Measurements from ENCODE around the gene UTS2R. TPM values are rescaled to one million over a fixed set of nuclear protein-coding genes. Genes with fewer than 3 reads are reported as not detected.
"Not testable (repeated sequence)": the region's sequence is repeated elsewhere in the genome, so short reads cannot be mapped to it uniquely, and the experiment has no call there.

The UTS2R gene
- total RNA-seq, 1 experiment from 2014 or later, result not detected

DNA sequence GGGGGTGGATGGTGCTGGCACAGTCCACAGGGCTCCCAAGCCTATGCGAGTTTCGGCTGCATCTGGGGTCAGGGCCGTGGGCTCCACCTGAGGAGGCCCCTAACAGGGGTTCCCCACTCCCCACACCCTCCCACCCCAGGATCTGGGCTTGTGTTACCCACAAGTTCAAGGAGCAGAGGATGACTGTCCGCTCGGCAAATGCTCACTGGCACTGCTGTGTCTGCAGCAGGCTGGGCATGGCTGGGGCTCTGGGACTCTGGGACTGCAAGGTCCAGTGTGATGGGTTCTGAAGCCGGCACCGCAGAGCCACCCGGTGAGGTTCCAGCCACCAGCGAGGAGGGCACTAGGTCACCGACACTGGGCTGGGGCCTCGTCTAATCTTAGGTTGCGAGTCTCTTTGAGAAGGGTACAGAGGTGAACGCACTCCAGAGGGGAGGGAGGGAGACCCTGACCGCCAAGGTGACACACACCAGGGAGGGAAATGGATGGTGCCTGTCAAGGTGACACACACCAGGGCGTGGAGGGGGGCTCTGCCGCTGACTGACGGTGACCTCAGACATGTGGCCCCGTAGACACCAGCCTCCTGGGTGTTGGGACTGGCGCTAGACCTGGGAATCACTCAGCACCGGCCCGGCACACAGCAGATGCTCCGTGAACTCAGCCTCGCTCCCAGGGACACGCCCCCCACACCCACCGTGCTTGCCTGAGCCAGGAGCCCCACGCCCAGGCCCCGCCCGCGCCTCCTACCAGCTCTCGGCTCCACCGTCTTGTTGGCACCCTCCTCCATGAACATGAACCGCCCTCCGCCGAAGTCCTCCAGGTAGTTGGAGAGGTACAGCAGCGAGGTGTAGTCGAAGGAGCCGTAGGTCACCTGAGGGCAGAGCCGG, 26.1 kb downstream of the UTS2R start:
- DNase-seq (ENCODE audit: low spot score), result no peak
- in situ Hi-C loops (cut with HindIII; ENCODE audit: low sequenced_read_pairs), result no loop called here

DNA sequence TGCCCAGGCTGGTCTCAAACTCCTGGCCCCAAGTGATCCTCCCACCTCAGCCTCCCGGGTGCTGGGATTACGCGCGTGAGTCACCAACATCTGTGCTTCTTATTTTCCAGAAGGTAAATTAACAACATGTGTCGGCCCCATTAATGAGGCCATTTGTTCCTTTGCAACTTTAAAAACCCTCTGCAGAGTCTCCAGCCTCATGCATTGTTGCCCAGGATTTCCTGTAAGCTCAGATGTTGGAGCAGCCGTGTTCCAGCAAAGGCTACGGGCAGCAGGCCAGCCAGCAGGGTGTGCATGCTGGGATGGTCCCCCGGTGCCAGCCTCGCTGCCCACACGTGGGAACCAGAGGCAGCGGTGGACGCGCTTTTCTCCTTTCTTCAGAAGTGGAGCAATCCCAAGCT, 27.5 kb downstream of the UTS2R start:
- DNase-seq (ENCODE audit: low spot score), result peak; percentile 18

DNA sequence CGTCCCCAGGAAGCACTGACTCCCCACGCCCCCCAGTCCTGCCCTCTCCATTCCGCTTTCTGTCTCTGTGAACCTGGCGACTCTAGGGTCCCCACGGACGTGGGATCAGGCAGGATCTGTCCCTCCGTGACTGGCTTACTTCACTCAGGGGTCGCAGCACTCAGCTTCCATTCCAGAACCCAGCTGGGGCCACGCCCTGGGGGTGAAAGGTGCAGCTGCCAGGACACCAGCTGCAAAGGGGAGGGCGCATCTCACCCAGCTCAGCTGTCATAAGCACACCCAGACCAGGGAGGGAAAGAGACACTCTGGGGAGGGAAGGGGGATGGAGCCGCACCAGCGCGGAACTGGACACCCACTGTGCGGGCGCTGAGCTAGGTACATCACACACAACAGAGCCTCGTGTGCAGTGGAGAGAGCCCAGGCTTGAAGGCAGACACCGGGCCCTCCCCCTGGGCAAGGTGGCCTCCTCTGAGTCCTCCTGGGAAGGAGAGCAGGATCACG, 28.1 kb downstream of the UTS2R start:
- DNase-seq (ENCODE audit: low spot score), result no peak
- in situ Hi-C loops (cut with HindIII; ENCODE audit: low sequenced_read_pairs), result no loop called here

More for the DNA sequence above, 27.5 kb downstream of the UTS2R start:
- in situ Hi-C loops (cut with HindIII; ENCODE audit: low sequenced_read_pairs), result no loop called here

DNA sequence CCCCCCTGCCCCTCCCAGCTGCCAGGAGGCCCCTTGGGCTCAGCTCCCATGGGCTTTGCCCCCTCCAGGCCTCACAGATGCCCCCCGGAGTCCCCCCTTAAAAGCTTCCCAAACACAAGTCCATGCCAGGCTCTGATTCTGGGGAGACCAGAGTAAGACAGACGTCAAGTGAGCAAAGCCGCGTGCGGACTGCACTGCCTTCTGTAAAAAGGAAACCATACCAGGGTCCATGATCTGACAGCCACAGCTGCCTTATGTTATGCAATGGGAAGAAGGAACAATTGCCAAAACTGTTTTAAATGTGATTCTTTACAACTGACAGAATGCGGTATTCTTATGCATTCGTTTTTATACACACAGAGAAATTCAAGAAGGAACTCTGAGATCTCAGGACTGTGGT, 28.6 kb downstream of the UTS2R start:
- in situ Hi-C loops (cut with HindIII; ENCODE audit: low sequenced_read_pairs), result no loop called here
- no peak for DNase-seq (ENCODE audit: low spot score)

DNA sequence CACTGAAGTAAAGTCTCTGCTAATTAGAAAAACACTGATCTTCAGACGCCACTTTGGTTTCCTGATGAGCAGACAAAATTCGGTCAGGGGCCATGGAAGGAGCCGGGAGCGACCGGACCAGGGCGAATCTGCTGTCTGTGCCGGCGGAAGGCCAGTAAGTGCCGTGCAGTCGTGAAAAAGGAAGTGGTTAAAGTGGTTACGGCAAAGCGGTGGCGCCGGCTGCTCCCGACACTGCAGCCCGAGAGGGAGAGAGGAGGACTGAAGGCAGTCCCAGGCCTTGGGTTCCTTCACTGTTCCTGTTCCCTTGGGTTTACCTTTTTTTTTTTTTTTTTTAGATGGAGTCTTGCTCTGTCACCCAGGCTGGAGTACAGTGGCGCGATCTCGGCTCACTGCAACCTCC, 29.3 kb downstream of the UTS2R start:
- DNase-seq (ENCODE audit: low spot score), result no peak
- in situ Hi-C loops (cut with HindIII; ENCODE audit: low sequenced_read_pairs), result no loop called here

DNA sequence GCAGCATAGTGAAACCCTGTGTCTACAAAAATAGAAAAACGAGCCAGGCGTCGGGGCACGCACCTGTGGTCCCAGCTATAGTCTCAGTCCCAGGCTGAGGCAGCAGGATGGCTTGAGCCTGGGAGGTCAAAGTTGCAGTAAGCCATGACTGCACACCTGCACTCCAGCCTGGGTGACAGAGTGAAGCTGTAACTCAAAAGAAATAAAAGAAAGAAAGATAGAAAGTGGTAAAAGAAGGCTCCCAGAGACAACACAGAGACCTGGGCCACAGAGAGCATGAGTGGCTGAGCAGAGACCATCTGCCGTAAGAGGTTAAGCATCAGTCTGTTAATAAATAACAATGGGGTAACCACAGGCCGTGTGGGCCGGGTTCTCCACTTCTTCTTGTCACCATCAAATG, 31.3 kb downstream of the UTS2R start:
- DNase-seq (ENCODE audit: low spot score), result no peak
- in situ Hi-C loops (cut with HindIII; ENCODE audit: low sequenced_read_pairs), result no loop called here

DNA sequence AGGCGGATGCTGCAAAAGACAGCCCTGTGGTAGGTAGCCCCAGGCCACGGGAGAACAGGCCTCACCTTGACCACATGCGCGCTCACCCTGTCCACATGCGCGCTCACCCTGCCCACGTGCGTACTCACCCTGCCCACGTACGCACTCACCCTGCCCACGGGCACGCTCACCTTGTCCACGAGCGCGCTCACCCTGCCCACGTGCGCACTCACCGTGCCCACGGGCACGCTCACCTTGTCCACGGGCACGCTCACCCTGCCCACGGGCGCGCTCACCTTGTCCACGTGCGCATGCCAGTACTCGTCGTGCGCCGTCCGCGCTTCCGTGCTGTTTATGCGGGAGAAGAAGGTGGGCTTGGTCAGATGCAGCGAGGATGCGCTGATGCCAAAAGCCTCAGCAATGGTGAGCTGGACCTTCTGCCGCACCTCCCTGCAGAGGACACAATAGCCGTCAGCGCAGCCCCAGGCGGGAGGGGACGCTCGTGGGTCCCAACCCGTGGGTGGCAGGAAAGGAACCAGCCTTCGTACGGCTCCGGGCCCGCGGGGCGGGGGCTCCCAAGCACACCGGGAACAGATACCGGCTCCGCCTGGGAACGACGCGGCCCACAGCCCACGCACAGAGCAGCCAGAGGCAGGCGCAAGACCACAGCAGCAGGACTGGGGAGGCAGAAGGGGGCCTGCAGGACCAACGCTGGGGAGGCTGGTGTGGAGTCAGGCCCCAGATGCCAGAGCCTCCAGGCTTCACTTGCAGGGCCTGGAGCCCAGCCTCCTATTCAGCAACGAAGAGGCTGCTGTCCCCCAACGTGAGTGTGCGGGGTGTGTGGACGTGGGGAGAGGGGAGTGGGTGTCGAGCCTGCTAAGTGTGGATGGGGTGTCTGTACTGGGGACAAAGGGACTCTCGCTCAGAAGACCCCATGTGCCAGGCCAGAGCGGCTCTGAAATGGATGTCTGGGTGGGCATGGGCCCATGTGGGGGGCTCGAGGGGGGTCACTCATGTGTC, 32.4 kb downstream of the UTS2R start:
- in situ Hi-C loops (cut with HindIII; ENCODE audit: low sequenced_read_pairs), result no loop called here
- no peak for DNase-seq (ENCODE audit: low spot score)

DNA sequence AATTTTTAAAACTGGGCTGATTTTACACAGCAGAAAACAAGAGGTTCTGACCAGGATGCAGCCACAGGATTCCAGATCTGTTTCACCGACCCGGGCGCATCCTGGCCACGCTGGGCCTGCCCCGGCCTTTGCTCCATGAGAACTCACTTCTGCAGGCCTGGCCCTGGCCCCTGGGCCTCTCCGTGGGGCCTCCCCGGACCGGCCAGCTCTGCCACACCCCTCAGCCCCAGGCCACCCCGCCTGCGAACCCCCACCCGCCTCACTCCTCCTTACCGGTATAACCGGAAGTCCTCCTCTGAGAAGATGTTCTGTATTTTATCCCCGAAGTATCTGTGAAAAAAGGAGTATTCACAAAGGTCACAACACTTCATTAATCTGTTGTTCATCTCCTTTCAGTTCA, 33.5 kb downstream of the UTS2R start:
- DNase-seq (ENCODE audit: low spot score), result no peak
- in situ Hi-C loops (cut with HindIII; ENCODE audit: low sequenced_read_pairs), result no loop called here

DNA sequence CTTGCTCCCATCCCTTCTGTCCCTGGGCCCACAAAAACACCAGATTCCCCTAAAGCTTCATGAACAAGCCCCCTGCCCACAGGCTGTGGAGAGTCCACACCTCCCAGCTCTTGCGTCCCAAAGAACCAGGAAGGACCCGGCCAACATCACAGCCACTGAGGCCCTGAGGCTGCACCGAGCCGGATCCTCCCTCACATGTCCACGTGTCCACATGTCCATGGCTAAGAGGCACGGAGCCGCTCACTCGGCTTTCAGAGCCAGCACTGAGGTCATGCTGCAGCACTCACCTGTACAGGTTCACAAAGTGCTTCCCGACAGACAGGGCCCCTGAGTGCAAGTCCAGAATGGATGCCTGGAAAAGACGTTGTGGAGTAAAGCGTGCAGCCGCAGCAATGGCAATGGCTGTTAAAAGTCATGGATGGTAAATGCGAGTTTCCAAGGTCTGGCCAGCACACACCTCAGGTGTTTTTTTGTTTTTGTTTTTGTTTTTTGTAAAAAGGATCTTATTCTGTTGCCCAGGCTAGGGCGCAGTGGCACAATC, 34.6 kb downstream of the UTS2R start:
- no peak for DNase-seq (ENCODE audit: low spot score)
- in situ Hi-C loops (cut with HindIII; ENCODE audit: low sequenced_read_pairs), result no loop called here

DNA sequence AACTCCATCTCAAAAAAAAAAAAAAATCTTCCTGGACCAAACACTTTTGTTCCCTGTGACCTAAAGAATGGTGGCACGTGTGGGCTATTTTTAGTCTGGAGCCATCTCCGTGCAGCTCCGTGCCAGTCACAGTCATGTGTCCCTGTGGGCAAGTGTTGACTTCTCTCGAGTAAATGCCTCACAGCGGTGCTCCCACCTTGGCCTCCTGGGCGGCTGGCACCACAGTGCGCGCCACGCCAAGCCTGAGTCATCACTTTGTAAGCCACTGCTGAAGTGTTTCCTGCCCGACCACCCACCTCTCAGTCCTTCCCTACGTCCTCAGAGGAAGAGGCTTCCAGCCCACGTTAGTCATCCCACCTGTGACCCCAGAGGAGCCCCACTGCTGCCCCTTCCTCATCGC, 35.7 kb downstream of the UTS2R start:
- no peak for DNase-seq (ENCODE audit: low spot score)
- in situ Hi-C loops (cut with HindIII; ENCODE audit: low sequenced_read_pairs), result no loop called here

DNA sequence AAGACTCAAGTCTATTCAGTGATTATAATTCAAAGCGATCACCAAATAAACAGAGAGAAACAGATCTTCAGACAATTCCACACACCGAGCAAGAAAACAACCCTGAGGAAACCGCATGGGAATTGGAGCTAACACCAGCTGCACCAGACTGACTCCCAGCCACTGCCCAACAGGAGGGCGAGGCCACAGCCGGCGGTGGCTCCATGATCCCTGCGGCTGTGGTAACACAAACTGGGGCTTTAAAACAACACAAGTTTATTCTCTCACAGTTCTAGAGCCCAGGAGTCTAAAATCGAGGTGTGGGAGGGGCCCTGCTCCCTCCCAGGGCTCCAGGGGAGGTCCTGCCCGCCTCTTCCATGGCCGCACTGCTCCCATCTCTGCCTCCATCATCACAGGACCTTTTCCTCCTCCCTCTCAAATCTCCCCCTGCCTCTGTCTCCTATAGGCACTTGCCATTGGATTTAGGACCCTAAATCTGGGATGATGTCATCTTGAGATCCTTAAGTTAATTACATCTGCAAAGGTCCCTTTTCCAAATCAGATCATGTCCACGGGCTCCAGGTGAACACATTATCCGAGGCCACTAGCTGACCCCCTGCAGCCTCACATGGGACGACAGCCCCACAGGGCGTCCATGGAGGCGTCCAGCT, 36.8 kb downstream of the UTS2R start:
- in situ Hi-C loops (cut with HindIII; ENCODE audit: low sequenced_read_pairs), result no loop called here
- DNase-seq (ENCODE audit: low spot score), result no peak

DNA sequence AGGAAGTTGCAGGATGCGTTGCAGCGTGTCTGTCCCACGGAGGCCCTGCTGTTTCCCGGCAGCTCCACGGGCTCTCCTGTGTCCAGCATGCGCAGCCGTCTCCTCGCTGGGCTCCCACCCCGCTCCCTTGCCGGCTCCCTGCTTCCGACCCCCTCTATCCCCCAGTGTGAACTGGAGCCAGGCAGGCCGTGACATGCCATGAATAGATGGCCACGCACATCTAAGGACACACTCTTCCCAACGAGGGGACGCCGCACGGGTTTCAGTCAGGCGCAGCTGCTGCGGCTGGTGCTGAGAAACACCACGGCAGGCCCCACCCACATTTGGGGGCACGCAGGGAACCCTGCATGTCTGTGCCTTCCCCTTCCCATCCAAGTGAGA, 37.4 kb downstream of the UTS2R start:
- in situ Hi-C loops (cut with HindIII; ENCODE audit: low sequenced_read_pairs), result no loop called here

DNA sequence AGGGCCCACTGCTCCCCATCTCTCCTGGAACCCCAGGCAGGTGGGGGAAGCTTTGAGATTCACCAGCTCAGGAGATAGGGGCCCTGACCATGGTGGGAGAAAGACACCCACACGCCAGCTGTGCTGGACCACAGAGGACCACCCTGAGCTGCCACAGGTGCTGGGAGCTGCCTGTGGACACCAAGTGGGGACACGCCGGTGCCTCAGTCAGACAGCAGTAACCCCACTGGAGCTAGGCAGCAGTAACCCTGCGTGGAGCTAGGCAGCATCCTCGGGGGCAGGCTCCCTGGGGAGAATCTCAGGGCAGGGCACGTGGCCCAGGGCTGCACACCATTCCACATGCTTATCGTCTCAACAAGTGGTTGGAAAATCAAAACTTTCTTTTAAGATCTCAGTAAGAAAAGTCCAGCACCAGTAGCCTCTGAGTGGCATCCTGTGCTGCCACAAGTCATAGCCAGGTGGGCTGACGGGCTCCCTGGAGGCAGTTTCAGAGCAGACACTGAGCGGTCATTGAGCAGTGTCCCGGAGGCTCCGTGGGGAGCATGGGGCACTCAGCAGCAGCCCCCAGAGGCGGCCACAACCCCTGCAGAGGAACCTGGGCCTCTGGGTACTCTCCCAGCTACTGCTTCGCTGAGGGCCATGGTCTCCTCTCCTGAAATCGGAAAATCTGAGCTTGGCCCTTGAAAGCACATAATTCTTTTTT, 38.6 kb downstream of the UTS2R start:
- in situ Hi-C loops (cut with HindIII; ENCODE audit: low sequenced_read_pairs), result loop anchor here (10.0 kb wide), 1 partner anchor 65 kb away; no protein-coding TSS in a partner anchor
- DNase-seq (ENCODE audit: low spot score), result no peak

More for the DNA sequence above, 37.4 kb downstream of the UTS2R start:
- DNase-seq (ENCODE audit: low spot score), result no peak

DNA sequence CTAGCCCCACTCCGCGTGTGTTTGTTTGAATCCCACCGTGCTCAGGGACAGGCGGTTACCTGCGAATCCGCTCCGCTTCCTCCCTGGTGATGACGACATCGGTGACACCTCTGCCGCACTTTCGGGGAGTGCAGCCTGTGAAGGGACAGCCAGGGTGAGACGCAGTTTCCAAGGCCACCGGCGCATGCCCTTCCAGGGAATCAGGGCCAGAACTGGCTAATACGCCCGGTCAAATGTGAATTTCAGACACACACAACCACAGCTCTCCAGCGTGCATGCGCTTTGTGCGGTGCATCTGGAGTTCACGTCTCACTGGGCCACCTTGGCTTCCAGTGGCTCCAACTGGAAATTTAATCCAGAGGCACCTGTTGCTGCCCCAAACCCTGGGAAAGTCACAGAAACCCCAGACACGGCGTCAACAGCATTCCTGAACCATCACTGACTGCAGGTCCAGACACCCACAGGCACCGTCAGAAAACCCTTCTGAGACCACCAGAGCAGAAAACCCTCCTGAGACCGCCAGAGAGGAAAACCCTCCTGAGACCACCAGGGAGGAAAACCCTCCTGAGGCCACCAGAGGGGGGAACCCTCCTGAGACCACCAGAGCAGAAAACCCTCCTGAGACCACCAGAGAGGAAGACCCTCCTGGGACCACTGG, 40.0 kb downstream of the UTS2R start:
- DNase-seq (ENCODE audit: low spot score), result no peak
- in situ Hi-C loops (cut with HindIII; ENCODE audit: low sequenced_read_pairs), result loop anchor here (10.0 kb wide), 1 partner anchor 67 kb away; no protein-coding TSS in a partner anchor

DNA sequence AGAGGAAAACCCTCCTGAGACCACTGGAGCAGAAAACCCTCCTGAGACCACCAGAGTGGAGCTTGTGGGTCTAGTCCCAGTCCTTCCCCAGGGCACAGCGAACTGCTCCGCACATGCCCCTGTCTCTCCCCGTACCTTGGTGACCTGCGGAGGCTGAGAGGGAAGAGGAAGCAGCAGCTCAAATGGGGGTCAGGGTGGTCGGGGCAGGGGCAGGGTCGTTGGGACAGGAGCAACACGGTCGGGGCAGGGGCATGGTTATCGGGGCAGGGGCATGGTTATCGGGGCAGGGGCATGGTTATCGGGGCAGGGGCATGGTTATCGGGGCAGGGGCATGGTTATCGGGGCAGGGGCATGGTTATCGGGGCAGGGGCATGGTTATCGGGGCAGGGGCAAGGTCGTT, 40.5 kb downstream of the UTS2R start:
- in situ Hi-C loops (cut with HindIII; ENCODE audit: low sequenced_read_pairs), result loop anchor here (10.0 kb wide), 1 partner anchor 67 kb away; no protein-coding TSS in a partner anchor
- not testable (repeated sequence) for DNase-seq (ENCODE audit: low spot score)

DNA sequence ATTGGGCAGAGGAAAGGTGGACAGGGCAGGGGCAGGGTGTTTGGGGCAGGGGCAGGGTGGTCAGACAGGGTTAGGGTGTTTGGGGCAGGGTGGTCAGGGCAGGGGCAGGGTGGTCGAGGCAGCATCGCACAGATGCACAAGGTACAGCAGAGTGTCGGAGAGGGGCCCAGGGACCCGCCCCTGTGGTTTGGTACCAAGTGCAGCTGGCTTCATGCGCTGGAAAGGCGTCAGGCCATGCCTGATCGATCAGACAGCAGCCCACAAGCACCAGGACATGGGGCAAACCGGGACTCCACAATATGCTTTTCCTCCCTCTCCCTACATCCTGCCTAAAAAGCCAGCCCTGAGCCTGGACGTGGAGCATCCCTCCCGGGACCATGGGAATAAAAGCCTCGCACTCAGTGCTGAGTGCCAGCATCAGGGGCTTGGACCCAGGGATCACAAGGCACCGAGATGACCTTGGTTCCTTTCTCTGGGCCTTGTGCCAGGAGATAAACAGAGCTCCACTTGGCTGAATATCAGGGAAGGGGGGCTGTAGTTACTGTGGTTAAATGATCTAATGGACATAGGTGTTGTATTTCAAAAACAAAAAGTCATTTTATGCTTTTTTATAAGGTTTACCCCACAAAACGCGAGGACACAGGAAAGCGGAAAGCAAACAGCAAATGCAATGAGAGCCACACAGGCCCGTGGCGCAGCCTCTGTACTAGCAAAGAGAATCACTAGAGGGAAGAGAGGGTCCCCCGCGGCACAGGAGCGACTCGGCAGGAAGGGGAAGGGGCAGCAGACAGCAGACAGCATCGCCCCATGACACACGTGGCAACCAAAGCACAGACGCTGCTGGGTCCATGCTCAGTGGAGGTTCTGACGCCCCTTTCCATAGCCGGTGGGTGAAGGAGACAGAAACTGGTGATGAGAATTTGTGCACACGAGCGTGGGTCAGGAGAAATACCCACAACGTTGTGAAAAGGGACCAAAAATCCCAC, 41.3 kb downstream of the UTS2R start:
- no peak for DNase-seq (ENCODE audit: low spot score)

More for the DNA sequence above, 41.3 kb downstream of the UTS2R start:
- in situ Hi-C loops (cut with HindIII; ENCODE audit: low sequenced_read_pairs), result loop anchor here (10.0 kb wide), 1 partner anchor 68 kb away; no protein-coding TSS in a partner anchor

All from G401 (cell line).